Stimulated activated effector memory CD8-positive, alpha-beta T cell treated with anti-CD3 and anti-CD28 coated beads, Interleukin-12 subunit alpha, Interleukin-12 subunit beta, amount 100 ng/mL, for 72 hours (primary cell): ENCODE results near the gene ANKRD61.
"Not testable (repeated sequence)": the region's sequence is repeated elsewhere in the genome, so short reads cannot be mapped to it uniquely, and the experiment has no call there.

Source experiments
- ATAC-seq: fragments of 150-1000 bp; cut with Tn5 transposase; 2 replicates; pipeline ENCODE4 v1.10.0; 2021
- DNase-seq, 2 donors: peaks; one replicate each; pipeline ENCODE4 v3.0.0; 2021 to 2022; ENCODE audit warnings: low spot score in 2 of 2
- H3K27ac Mint-ChIP-seq: one replicate; pipeline ENCODE4 v1.8.0; 2022; ENCODE audit warnings: mild to moderate bottlenecking, mixed read lengths
- H3K36me3 Mint-ChIP-seq: one replicate; pipeline ENCODE4 v1.8.0; 2022; ENCODE audit warnings: mild to moderate bottlenecking, mixed read lengths
- H3K4me1 Mint-ChIP-seq: one replicate; pipeline ENCODE4 v1.8.0; 2022; ENCODE audit warnings: mixed read lengths
- H3K4me3 Mint-ChIP-seq: one replicate; pipeline ENCODE4 v1.8.0; 2022; ENCODE audit warnings: mild to moderate bottlenecking, mixed read lengths
- H3K9me3 Mint-ChIP-seq: one replicate; pipeline ENCODE4 v1.8.0; 2022; ENCODE audit warnings: mixed read lengths

Gene ANKRD61

DNA sequence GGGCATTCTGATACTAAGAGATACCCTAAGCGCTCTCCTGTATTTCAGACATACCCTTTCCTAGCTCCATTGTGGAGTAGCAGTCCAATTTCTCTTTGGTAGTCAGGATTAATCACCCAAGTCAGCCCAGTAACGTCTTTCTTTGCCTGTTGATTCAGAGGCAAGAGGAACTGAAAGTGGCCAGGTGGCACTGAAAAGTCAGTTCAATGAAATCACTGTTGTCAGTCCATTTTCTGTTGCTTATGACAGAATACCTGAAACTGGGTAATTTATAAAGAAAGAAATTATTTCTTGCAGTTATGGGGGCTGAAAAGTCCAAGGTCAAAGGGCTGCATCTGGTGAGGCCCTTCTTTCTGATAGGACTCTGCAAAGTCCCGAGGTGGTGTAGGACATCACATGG is 40.2 kb downstream of the ANKRD61 start:
- Mint-ChIP-seq H3K4me1 (no peaks in the 10 kb centered on the region), H3K27ac (no peak overlapping the region)
- no peak for ATAC-seq

DNA sequence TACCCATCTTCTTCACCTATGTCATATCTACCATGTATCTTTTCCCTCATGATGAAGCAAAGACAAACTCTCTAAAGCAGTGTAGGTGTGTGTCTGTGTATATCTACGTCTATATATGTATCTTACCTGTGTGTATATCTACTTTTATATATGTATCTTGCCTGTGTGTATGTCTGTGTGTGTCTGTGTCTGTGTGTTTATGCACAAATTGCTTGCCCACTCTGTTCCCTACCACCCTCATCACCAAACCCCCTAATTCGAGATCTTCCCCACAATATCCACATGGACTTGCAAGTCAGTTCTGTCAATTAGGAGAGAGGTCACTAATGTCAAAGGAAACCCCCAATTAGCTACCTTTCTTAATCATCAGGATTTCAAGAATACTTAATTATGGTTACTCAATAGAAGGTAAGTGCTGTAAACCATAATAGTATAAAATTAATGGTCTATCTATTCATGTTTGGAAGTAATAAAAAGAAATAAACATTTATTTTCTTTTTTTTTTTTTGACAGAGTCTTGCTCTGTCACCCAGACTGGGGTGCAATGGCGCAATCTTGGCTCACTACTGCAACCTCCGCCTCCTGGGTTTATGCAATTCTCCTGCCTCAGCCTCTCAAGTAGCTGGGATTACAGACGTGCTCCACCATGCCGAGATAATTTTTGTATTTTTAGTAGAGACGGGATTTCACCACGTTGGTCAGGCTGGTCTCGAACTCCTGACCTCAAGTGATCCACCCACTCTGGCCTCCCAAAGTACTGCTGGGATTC is 43.6 kb downstream of the ANKRD61 start:
- Mint-ChIP-seq H3K4me1 (no peaks in the 10 kb centered on the region), H3K9me3 (no peaks in the 10 kb centered on the region), H3K36me3 (no peaks in the 10 kb centered on the region), H3K4me3 (no peak overlapping the region), H3K27ac (no peak overlapping the region)
- ATAC-seq (no peak), DNase-seq (no peak)

More for the DNA sequence above, 40.2 kb downstream of the ANKRD61 start:
- DNase-seq, result no peak
- H3K4me3 Mint-ChIP-seq, result no peak overlapping the region
- H3K9me3 Mint-ChIP-seq, result no peaks in the 10 kb centered on the region
- no peaks in the 10 kb centered on the region for H3K36me3 Mint-ChIP-seq

DNA sequence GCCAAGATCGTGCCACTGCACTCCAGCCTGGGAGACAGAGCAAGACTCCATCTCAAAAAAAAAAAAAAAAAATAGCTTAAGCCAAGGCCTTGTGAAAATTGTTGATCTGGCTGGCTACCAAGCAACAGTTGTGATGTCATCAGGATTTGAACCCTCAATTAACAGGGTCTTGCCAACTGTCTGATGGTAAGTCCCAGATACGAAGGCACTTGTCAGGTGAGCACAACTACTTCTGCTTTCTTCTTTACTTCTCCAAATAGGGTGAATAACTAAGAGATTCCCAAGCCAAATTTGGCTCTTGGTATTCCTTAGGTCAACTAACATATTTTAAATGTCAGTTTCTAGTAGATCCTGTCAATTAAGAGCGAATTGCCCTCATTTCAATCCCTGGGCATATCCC is 47.4 kb downstream of the ANKRD61 start:
- Mint-ChIP-seq H3K36me3 (peaks cover 6% of the 10 kb centered on the region), H3K4me1 (peaks cover 5% of the 10 kb centered on the region), H3K9me3 (no peaks in the 10 kb centered on the region), H3K4me3 (no peak overlapping the region), H3K27ac (no peak overlapping the region)
- ATAC-seq, result no peak
- no peak for DNase-seq

- ATAC-seq, H3K36me3 Mint-ChIP-seq, H3K9me3 Mint-ChIP-seq, DNase-seq, H3K4me3 Mint-ChIP-seq, H3K4me1 Mint-ChIP-seq, H3K27ac Mint-ChIP-seq: not testable (repeated sequence)
Observed at GRCh38 chr7:6083047-6083446, 51.9 kb downstream of the ANKRD61 start.
